Upper lobe of left lung (tissue), 4 donors: Measurements from ENCODE around the gene UNC45A.

Source experiments
- CTCF ChIP-seq, 6 experiments: fragments of 450-650 bp in 4 of 6; fragments of 200-600 bp in 2 of 6; sonication (generic) in 2 of 6; IDR thresholded peaks; one replicate each; pipeline ENCODE4 v1.5.1; 2016 to 2019; ENCODE audit warnings: antibody characterized with exemption in 6 of 6
- POLR2A ChIP-seq, 4 donors: fragments of 450-650 bp; IDR thresholded peaks; one replicate each; pipeline ENCODE4 v1.5.1; 2016 to 2017; ENCODE audit warnings: antibody characterized with exemption in 4 of 4, mild to moderate bottlenecking in 2 of 4

- TF ChIP-seq CTCF (IDR thresholded peaks at IDR 0.05): no peak
- no peak for TF ChIP-seq POLR2A (IDR thresholded peaks at IDR 0.05)
Observed at GRCh38 chr15:90938261-90938660, 3.2 kb downstream of the UNC45A start.
